Measurements from ENCODE around the gene SOX18.

DNA sequence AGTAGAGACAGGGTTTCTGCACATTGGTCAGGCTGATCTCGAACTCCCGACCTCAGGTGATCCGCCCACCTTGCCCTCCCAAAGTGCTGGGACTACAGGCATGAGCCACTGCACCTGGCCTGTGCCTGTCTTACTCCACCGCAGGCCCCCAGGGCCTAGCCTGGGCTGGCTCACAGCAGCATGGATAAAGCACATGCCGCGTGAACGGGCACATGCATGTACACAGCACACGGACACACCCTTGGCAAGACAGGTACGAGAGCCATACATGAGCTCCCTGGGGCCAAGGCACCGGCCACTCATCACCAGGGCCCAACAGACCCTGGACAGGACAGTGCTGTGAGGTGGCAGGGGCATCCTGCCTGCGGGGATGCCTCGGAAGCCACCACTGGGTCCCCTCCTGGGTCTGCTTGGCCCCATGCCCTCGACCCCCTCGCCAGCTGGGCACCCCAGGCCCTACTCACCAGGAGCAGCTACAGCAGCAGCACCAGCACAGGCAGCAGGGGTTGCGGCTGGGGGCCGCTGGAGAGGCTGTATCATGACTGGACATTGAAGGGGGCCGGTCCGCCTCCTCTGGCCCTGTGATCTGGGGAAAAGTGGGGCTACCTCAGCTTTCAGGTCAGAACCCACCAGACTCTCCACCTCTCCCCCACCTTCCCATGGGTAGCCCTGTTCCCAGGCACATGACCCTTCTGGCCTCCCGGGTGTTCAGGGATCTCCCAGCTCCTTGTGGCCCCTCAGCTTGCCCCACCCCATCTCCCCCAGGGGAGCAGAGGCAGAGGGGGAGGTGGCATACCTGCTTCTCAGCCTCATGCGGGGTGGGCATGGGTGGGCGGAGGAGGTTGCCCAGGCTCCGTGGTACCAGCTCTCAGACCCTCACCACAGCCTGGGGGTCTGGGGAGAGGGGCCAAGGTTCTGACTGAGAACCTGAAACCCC, 26.9 kb upstream of the SOX18 start:
- TF ChIP-seq CTCF (conservative IDR thresholded peaks at IDR 0.05; ENCODE audit: low read depth, low read length), result no peak
- no peak for TF ChIP-seq EZH2 (IDR thresholded peaks at IDR 0.05; ENCODE audit: borderline replicate concordance, low read depth, low read length, poor library complexity, severe bottlenecking)
